NCI-H748 treated with DMSO at 0.1 percent for 48 hours (cell line): ENCODE results near the gene MYH10.

Source experiments
- DNase-seq: peaks from one replicate; lab custom pipeline; 2025; lab: John Stamatoyannopoulos, UW

Gene MYH10

GRCh38 chr17:8494506-8495111 lies 135.9 kb downstream of the MYH10 start:
- DNase-seq, result no peak

DNA sequence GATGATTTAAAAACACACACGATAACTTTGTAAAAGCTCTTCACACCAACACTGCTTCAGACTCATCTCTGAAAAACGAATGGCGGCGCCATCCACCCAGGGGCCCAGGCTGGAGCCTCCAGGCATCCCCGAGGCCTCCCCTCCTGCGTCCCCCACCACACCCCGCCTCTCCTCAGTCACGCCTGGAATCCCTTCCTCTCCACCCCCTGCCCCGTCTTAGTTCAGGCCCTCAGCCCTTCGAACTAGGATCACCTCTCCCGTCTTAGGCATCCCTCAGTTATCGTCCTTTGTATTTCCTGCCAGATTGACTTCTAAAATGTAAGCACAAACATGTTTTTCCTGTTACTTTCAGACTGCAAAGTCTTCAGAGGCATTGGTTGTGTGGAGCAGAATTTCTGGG lies 136.5 kb downstream of the MYH10 start:
- DNase-seq, result no peak

DNA sequence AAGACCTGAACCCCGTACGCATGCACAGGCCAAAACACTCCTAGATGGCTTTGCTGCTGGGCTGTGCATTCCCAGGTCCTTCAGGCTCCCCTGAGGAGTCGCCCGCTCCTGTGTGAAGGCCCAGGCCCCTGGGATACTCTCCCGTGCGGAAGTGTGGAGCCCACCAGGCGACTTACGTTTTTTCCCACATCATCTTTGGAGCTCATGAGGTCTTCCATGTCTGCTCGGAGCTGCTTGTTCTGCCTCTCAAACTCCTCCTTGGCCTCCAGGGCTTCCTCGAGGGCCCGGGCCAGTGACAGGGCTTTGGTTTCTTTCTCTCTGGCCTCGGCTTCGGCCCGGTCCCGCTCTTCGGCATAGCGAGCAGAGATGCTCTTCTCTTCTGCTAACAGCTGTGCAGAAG lies 138.4 kb downstream of the MYH10 start:
- no peak for DNase-seq

DNA sequence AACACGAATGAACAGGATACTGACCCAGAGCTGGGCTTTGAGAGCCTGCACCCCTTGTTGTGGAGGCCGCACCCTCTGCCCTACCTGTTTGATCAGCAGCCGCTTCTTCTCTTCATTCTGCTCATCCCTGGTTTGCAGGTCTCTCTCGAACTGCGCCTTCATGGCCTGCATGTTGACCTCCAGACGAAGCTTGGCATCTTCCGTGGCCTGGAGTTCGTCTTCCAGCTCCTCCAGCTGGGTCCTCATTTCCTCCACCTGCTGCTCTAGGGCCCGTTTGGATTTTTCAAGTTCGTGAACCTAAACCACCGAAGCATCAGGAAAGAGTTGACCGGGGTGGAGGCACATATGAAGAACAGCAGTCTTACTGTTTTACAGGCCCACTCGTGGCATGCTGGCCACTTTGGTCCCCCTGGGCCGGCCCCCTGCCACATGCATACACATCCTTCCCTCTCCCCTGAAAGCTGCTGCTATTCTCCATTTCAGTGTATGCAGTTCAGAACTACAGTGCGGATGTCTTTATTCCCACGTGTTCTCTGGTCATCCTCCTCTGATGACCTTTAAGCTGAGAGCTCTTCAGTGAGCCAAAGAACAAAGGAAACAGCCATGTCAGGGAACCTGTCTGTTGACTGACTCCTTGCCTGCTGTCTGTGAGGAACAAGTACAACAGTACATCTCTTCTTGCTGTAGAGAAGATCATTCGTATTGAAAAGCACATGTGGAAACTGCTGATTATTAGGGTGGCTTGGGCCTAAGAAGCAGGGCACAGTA lies 140.1 kb downstream of the MYH10 start:
- DNase-seq, result no peak

GRCh38 chr17:8489841-8490240 lies 140.7 kb downstream of the MYH10 start:
- no peak for DNase-seq

DNA sequence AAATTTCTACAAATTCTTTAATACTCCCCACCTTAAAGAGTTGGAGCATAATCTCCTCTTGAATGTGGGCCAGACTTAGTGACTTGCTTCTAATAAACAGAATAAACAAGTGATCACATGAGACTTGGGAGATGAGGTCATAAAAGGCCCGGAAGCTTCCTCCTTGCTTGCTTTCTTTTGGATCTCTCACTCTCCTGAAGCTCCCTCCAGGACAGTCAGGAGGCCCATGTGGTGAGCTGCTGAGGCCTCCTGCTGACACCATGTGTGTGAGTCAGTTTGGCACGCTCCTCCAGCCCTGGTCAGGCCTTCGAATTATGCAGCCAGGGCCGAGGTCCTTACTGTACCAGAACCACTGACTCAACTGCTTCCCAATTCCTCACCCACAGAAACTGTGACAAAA lies 141.6 kb downstream of the MYH10 start:
- no peak for DNase-seq

DNA sequence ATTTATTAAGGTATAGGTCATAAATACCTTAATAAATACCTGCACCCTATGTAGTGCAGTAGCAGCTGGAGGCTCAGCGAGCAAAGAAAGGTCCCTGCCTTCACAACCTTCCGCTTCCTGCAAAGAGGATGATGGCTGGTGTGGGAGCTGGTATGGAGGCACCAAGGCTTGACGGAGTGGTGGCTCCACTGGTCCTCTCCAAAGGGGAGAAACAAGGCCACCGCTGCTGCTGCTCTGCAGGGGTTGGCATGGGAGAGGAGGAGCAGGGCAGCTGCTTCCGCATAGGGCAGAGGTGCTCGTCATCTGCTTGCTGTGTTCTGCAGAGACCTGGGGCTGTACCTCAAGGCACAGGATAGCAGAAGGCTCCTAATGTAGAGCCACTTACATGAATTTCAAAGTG lies 142.0 kb downstream of the MYH10 start:
- DNase-seq, result no peak

GRCh38 chr17:8487743-8488142 lies 142.8 kb downstream of the MYH10 start:
- DNase-seq, result no peak

DNA sequence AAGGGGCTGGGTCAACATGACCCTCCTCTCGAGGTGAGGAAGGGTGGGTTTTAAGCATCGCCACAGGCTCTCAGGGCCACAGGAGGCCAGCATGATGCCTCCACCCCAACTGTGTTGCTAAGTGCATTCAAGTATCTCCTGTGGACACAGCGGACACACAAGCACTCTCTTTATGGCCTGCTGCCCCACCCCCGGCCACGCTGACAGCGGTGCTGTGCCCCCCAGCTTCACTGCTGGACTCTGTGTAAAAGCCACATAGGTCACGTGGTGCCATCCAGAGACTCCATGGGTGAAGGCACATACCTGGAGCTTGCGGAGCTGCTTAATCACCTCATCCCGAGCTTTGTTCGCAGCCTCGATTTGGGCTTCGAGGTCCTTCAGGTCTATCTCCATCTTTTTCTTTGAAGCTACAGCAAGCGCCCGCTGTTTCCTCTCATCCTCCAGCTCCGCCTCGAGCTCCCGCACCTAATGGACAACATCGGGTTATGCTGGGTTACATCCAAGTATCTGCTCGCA lies 143.3 kb downstream of the MYH10 start:
- DNase-seq, result no peak

- no peak for DNase-seq
Observed at GRCh38 chr17:8485491-8485890, 145.0 kb downstream of the MYH10 start.

GRCh38 chr17:8484465-8484864 lies 146.1 kb downstream of the MYH10 start:
- no peak for DNase-seq

- DNase-seq, result no peak
Observed at GRCh38 chr17:8482546-8482945, 148.0 kb downstream of the MYH10 start.

GRCh38 chr17:8481703-8482102 lies 148.8 kb downstream of the MYH10 start:
- no peak for DNase-seq

DNA sequence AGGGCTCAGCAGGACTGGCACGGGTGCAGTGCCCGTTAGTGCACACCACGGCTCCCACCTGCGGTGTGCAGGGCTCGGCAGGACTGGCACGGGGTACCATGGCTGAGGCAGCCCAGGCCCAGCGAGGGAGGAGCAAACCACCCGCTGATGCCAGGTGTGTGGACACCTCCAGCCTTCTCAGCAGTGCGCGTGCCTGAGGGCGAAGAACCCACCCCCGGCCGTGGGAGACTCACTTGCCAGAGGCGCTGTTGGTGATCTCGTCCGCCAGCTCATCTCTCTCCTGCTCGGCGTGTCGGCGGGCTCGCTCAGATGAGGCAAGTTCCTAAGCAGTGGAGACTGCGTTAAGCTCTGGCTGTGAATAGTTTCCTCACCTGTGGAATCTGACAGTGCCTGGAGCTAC lies 149.4 kb downstream of the MYH10 start:
- no peak for DNase-seq

- no peak for DNase-seq
Observed at GRCh38 chr17:8480011-8480976, 150.2 kb downstream of the MYH10 start.

DNA sequence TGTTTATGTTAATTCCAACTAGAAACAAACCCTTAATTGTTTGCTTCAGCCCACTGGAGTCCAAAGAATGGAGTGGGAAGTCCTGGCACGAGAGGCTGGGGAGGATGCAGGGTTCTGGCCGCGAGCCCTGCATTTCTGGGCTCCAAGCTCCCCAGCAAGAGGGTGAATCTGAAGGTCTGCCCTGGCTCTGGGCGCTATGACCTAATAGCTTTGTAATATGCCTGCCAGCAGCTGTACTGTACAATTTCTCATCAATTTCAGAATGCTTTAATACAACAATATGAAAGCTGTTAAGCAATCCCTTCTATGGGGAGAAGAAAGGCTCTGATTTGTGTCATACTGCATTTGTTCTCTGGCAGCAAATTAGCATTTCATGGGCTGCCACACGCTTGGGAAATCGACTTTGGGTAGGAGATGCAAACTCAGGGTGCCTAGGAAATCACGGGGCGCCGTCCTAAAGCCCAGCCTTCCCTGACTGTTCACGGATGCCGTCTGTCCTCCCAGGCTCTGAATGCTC lies 151.0 kb downstream of the MYH10 start:
- DNase-seq, result no peak

GRCh38 chr17:8477715-8478441 lies 152.6 kb downstream of the MYH10 start:
- DNase-seq, result no peak

GRCh38 chr17:8477171-8477570 lies 153.4 kb downstream of the MYH10 start:
- DNase-seq, result no peak

DNA sequence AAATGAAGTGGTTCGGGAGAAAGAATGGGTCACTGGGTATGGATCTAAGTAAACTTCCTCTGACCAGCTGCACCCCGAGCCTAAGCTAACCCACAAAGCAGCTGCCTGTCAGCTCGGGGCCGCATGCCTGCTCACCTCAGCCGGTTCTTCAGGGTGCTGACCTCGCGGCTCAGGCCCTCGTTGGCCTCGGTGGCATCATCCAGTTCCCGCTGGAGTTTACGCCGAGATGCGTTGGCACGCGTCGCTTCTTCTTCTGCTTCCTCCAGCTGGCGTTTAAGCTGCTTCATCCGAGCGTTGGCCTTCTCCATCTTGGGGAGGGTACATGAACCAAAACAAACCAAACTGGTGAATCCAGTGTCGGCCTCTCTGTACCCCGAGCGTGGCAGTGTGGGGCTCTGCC lies 153.8 kb downstream of the MYH10 start:
- DNase-seq, result no peak

DNA sequence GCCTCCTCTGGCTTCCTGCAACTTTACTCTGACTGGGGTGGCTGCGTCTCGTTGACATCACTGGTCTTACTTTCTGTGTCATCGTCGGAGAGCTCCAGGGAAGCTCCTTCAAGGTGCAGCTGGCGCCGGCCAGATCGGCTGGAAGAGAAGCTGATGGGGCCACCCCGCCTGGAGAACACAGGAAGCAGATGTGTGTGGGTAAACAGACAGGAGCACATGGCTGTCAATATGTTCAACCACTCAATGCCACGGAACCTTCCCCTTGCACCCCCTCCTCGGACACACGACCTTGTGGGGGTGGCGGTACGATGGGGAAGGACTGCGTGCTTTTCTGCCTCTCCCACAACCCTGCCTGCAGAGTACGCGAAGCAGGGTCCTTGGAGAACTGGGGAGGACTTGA lies 154.7 kb downstream of the MYH10 start:
- DNase-seq, result no peak

GRCh38 chr17:8475227-8475626 lies 155.3 kb downstream of the MYH10 start:
- no peak for DNase-seq

GRCh38 chr17:8474826-8475225 lies 155.7 kb downstream of the MYH10 start:
- no peak for DNase-seq
